Activated CD8-positive, alpha-beta memory T cell treated with anti-CD3 and anti-CD28 coated beads for 4 hours (primary cell): ENCODE measurements around the gene TIAM2.
A peak's percentile ranks its signal among the peaks of the same experiment; 100 is the strongest.
"Not testable (repeated sequence)": the region's sequence is repeated elsewhere in the genome, so short reads cannot be mapped to it uniquely, and the experiment has no call there.

Experiments used
- DNase-seq, 2 donors: peaks; one replicate each; pipeline ENCODE4 v3.0.0-alpha.2; 2020; ENCODE audit warnings: low read depth in 2 of 2

TIAM2 gene

DNA sequence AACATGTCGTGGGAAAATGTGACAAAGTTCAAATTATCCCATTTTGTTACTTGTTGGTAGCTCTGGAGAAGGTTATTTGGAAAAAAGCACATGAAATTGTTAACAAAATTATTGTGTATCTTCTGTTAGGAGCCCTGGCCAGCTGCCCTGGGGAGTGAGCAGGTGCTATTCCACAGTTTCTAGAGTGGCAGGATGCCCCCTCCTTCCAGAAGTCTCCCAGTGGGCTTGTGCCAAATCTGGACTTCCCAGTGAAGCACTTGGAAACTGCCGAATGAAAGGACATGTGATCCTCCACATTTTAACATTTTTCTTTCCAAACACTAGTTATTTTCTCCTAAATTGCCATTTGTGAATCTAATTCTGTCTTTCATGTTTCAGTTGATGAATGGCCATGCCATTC lies 201.8 kb downstream of the TIAM2 start:
- DNase-seq = no peak

DNA sequence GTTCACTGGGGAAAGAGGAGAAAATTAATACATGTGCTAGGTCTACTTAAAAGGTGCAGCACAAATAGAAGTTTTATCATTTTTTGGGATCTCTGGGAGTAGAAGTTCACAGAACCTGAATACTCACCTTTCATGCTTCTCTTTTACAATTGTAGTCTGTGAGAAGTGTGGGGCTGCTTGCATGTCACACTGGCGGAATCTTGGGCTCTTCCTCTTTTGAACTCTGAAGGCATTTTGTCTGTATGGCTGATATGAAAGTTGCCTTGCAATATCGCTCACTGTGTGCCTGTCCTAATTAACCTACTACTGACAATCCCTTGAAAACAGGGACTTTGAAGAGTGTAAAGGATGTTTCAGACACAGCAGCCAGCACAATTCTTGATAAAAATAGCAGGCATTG lies 202.8 kb downstream of the TIAM2 start:
- no peak for DNase-seq

DNA sequence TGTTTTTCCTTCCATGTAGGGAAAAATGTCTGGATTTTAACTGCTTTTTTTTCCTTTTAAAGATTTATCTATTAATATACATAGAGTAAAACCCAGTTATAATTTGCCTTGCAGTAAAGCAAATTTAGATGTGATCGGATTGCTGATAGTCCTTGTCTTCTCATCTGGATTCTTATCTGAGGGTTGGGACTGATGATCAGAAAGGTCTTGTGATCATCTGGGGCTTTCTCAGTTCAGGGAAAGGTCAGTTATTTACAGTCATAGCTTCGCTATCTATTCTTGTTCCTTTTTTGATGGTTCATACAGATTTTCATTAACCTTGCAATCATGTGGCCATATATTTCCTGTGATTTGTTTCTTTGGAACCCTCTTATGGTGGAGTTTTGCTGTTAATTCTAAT lies 204.9 kb downstream of the TIAM2 start:
- DNase-seq = no peak

DNA sequence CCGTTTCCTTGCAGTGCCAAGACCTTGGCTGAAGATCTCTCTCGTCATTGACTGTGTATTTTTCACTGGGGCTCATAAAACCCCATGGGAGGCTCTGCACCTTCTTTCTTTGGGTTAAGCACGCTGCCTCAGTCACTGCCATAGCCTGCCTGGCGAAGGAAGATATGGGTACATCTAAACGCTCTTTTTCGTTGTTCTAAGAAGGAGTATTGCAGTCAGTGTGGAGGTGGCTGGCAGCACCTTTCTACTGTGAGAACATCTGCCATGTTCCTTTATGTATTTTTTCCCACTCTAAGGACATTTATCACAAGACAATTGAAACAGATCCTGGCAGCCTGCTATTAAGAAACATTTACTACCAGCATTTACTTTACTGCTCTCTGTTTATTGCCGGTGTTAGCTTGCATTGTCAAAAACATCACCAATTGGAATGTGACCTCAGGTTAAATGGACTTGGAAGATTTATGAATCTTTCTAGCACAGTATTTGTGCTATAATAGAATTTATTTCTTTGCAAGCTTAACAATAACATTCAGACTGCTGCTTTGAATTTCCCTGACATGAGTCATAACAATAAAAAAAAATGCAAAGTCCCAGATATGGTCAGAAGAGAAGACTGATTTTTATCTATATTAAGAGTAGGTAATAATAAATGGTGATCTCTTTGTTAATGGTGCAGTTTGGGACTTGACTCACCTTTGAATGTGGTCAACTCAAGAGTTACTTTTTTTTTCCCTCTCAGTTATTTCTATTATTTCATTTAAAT lies 206.5 kb downstream of the TIAM2 start:
- no peak for DNase-seq

DNA sequence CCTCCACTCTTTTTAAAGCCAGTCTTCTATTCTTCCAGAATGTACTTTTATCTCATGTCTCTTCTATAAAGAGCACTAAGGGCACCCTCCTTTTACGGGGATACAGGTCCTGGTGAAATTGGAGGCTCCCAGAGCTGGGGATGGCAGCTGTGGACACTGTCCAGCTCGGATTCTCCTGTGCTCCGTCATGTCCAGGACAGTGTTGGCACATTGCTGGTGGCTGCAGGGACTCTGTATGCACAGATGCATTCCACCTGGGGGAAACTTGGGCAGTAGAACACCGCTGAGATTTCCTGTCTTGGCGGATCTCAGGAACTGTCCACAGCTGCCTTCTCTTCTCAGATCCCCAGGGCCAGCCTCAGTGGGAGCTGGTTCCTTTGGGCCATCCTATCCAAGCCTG lies 212.1 kb downstream of the TIAM2 start:
- no peak for DNase-seq

DNA sequence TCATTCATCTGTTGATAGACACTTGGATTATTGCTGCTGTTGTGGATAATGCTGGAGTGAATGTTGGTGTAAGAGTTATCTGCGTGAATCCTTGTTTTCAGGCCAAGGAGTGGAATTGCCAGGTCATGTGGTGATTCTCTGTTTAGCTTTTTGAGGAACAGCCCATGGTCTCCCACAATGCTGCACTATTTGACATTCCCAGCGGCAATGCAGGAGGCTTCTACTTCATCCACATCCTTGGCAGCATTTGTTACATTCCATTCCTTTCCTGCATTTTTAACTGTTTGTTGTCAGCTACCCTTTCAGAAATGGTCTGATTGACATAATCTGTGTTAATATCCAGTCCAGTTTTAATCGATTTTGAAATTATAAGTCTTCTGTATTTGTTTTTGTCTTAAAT lies 217.0 kb downstream of the TIAM2 start:
- DNase-seq = no peak

DNA sequence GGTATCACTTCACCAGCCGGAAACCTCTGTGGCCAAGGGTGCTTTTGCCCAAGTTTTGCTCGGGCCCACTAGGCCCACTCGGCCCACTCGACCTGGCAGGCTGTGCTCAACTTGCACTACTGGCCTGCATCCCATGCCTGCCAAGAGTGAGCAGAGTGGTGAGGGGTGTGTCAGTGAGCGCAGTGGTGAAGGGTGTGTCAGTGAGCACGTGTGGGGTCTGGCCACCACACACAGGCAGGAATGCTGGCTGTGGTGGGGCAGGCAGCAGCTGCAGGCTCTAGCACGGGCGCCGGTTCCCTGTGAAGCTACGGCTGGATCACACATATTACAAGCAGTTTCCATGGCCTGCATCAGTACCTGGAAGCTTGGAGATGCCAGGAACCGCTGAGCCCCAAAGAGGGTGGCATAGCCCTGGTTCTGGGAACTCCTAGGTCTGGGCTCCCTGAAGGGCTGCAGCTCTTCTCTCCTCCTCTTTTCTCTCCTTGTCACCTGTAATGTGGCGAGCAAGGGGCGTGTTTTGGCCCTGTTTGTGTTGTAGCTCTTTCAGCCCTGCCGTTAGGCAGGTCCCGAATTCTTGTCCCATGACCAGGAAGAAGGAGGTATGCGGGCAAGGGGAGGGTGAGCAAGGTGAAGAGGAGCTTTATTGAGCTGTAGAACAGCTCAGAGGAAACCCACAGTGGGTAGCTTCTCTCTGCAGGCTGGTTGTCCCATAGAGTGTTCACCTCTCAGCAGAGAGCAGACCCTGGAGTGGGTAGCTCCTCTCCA lies 217.7 kb downstream of the TIAM2 start:
- DNase-seq = no peak

DNA sequence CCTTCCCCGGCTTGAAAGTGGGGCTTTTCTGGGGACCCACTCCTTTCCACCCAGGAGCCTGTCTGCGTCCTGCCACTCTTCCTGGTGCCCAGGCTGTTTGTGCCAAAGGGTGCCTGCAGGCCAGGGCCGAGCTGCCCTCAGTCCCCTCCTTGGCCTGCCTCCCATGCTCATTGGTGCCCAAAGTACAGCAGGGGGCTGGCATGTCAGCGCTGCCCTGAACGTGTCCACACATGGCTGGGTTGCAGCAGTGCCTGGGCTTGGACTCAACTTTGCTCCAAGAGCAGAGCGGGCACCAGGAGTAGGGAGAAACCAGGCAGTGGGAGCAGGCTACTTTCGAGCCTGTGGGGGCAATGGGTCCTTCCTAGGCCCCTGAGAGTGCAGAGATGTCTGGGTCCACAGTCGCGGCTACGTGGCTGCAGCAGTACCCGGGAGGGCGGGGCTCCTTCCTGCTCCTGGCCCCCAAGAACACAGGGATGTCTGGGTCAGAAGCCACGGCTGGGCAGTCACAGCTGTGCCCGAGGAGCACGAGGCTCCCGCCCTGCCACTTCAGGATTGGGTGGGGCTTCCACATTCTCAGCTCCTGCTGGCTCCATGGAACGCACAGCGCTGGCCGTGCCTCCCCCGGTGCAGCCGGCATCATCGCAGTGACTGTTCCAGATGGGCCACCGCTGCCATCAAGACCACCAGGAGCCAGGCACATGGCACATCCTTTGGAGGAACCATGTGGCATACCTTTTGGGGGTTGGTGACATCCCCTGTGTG lies 218.7 kb downstream of the TIAM2 start:
- DNase-seq = no peak

DNA sequence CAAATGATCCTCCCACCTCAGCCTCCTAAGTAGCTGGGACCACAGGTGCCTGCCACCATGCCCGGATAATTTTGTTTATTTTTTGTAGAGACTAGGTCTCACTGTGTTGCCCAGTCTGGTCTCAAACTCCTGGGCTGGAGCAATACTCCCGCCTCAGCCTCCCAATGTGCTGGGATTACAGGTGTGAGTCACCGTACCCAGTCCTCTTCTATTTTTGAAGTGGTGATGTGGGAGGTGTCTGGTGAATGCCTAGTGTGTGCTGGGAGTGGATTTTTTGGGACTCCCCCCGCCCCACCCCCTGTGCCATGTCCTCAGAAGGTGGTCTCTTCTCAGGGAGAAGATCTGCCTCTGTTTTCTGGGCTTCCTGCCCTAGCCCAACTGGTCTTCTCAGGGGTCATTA lies 220.8 kb downstream of the TIAM2 start:
- DNase-seq = no peak

DNA sequence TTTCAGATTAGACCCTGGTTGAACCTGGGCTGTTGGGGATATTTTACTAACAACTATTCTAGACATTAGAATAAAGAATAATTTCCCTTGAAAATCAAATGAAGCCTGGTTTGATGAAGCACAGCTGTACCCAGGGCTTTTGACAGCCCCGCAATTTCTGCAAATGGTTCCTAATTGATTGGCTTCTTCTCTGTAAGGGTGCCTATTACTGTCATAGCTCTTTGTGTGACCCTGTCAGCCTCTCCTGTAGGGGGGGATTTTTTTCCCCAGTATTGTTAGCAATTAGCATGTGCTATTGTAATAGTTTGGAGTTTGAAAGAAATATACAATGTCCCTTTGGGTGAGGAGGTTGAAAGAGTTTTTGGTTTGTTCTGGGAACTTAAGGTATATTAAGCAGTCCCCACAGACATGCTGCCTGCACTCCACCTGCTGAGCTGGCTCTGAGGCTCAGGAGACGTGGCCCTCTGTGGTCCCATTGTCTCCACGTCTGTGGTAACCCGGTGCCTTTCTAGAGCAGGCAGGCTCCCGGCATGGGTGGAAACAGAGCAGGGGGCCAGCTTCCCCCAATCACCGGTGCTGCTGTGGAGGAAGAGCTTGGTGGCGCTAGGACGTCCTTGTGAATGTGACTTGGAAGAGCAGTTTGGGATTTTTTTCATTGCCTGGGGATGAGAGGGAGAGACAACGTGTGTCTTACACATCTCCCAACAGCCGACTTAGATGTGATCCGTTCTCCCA lies 221.4 kb downstream of the TIAM2 start:
- no peak for DNase-seq

DNA sequence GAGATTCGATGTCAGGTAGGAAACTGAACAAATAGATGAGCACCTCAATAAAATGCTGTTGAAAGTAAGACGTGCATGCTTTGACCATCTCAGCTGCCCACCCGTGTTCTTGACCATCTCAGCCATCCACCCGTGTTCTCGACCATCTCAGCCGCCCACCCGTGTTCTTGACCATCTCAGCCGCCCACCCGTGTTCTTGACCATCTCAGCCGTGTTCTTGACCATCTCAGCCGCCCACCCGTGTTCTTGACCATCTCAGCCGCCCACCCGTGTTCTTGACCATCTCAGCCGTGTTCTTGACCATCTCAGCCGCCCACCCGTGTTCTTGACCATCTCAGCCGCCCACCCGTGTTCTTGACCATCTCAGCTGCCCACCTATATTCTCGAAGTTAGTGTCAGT lies 223.6 kb downstream of the TIAM2 start:
- not testable (repeated sequence) for DNase-seq

DNA sequence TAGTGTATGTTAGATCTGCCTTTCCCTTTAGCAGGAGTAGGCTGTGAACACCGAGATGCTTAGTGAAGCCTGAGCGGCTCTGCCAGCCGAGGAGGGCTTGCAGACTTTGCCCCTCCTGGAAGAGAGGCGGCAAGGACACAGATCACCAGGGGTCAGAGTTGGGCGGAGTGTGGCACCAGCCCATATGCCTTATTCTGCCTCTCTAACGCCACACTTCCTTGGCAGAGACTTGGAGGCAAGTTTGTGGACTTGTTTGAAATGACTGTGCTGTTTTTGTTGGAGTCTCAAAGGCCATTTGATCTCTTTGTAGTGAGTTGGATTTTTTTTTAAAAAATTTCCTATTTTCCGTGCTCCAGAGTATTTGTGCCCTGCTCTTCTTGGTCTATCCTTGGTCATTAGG lies 224.2 kb downstream of the TIAM2 start:
- no peak for DNase-seq

DNA sequence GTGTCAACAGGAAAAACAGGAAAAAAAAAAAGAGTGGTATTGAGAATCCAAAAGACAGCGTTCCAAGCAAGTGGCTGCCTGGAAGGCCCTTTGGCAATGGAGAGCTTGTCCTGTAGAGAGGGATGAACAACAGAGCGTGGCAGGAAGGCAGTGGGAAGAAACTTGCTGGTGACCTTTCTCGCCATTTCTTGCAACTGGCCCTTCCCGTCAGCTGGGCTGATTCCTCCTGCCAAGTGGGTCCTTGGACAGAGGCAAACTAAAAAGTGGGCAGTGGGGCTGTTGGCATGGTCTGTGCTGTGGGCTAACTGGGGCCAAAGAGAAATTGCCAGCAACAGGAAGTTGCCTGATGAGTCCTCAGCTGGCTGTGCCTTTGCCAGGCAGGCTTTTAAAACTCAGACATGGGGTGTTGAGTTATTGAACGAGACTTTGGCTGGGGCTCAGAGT lies 224.8 kb downstream of the TIAM2 start:
- no peak for DNase-seq

DNA sequence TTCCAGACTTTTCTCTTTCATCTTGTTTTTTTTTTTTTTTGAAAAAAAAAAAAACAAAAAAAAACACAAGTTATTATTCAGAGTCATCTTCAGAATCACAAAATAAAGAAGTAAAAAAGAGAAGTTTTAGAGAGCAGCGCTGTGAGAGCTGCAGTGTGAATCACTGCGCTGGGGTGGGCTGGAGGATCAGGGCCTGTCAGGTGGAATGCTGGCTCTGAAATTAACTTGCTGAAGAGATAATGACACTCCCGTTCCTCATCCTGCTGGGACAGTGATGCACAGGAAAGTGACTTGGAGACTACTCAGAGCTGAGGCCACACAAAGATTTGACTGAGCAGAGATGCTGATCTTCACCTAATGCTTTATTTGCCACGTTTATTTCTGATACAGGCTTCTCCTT lies 226.0 kb downstream of the TIAM2 start:
- no peak for DNase-seq

DNA sequence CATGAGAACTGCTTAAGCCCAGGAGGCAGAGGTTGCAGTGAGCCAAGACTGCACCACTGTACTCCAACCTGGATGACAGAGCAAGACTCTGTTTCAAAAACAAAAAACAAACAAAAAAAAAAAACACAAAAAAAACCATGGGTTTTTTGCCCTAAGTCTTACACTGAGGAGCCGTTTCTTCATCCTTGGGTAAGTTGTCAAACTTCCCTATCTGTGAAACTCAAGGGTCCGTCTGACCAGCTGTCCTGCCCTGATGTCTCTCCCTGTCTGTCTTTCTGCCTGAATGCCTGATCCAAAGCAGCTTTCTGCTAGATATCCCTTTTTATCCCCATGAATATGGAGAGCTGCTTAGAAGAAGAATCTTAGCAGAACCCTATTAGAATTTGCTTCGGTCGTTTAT lies 227.4 kb downstream of the TIAM2 start:
- no peak for DNase-seq

DNA sequence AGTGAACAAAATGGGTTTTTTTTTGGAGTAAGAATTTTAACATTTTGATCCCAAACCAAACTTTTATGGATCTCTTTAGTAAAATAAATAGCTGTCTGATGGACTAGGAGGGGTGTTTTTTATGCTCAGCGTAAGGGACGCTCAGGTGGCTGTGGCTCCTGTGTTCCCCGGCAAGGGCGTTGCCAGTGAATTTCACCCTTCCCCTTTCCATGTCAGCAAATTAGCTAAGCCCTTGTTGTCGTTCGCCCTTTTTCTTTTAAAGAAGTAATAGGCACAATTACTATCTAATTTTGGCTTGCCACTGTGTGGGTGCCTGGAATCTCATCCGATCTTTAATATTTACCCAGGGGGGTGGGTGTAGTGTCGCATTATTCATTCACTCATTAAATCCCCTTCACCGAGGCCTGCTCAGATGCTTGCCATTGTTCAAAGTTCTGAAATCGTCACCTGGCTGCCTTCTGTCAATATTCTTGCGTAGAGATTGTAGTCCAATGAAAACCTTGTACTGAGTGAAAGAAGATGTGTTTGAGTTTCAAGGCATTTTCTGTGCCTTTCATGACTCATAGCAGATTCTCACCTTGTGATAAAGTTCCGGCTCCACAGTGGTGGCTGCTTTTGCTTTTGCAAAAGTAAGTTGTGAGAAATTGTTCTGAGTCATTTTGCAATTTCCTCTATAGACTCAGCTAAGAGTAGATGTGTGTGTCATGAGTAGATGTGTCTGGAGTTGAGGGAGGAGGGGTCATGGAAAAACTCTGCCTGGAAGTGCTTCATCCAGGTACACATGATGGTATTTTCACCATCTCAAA lies 228.7 kb downstream of the TIAM2 start:
- DNase-seq = peak in 1 of 2 donors; percentile 16

DNA sequence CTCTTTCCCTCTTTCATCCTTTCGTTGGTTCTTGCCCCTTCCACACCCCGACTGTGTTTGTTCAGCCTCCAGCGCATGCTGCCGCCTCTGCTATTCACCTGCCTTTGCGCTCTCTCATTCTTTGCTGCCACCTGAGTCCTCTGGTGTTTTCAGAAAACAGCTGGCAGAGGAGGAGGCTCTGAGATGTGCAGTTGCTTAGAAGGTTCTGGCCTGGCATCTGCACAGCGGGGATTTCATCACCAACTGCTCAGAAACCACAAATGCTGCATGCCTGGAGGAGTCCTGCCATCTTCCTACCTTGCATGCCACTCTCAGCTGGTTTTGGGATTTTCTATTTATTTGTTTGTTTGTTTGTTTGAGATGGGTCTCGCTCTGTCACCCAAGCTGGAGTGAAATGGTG lies 229.5 kb downstream of the TIAM2 start:
- DNase-seq = no peak

DNA sequence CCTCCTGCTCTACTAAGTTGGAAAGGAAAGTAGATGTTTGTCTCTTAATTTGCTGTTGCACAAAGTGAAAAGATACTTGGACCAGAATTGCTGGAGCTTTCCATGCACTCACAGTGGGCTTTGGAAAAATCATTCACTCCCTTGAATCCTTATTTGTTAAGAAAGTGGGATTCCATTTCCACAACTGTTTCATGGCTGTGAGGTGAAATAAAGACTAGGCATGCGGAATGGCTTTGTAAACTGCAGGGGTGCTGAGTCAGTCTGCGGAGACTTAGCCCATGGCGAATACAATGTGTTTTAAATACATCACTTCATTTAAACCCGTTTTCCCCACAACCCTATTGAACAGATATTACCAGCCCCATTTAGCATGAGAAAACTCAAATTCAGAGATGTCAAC lies 231.9 kb downstream of the TIAM2 start:
- no peak for DNase-seq

DNA sequence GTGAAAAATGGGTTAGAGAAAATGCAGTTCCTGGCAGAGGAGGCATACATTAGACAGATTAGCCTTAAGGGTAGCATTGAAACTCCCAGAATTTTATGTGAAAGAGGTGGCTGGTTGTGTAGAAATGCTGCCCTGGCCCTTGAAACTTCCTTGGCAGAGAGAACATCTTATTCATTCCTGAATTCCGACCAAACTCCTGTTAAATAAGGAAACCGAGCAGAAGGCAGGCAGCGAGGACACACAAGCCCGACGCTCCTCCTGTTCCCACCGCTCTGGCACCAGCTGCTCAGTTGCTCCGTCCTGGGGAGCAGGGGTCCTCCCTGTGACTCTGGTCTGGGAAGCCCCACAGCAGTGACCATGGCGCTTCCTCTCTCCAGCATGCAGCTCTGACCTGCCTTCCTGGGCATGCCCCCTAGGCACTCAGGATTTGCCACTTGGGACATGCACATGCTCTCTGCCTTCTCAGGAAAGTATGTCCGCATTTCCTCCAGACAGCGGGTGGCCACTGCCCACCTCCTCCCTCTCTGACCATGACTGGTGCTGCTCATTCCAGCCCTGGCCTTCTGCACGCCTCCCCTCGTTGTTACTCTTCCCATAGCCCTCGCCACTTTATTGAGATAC lies 233.5 kb downstream of the TIAM2 start:
- no peak for DNase-seq

DNA sequence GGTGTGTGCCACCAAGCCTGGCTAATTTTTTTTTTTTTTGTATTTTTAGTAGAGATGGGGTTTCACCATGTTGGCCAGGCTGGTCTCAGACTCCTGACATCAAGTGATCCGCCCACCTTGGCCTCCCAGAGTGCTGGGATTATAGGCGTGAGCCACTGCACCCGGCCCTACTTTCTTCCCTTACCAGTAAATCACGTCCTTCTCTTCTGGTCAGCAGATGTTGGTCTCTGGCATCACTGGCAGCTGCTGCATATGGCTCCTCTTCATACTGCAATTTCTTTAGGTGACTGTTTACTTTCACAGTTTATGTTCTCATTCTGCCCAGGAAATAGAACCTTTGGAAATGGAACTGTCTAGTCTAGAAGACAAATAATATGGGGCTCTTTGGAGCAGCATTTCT lies 235.9 kb downstream of the TIAM2 start:
- not testable (repeated sequence) for DNase-seq

DNA sequence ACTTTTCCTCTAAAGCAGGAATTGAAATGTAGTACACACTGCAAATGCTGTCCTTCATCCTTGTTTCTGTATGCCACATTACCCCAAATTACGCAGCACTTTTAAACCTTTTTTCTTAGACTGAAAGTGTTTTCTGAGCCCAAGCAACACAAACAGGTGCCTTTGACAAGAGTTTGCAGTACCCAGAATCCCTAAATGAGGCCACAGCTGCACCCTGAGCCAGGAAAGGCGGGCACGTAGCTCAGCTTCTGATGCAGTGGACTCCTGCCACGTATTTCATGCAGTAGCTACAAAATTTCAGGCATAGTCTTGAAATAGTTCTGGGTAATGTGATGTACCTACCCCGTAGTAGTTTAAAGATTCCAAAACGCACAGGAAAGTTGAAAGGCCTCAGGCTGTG lies 237.7 kb downstream of the TIAM2 start:
- DNase-seq = no peak
